Cardiac muscle cell (in vitro differentiated cells and primary cell): Measurements from ENCODE around the gene DAO. TPM values are rescaled to one million over a fixed set of nuclear protein-coding genes. Genes with fewer than 3 reads are reported as not detected.
"Not testable (repeated sequence)": the region's sequence is repeated elsewhere in the genome, so short reads cannot be mapped to it uniquely, and the experiment has no call there.

Source experiments
- DNase-seq, 2 donors: peaks; one replicate each; pipeline versions ENCODE4 v3.0.0 to v3.0.0-alpha.2; 2010 to 2017; ENCODE audit warnings: low read depth in 1 of 2, low spot score in 1 of 2
- H3K27ac ChIP-seq: fragments of 200-600 bp; sonication (generic); 2 replicates; pipeline ENCODE4 v1.5.1; 2016
- H3K27me3 ChIP-seq: fragments of 200-600 bp; sonication (generic); 2 replicates; pipeline ENCODE4 v1.6.0; 2016; ENCODE audit warnings: control low read depth
- H3K36me3 ChIP-seq: fragments of 200-600 bp; sonication (generic); 2 replicates; pipeline ENCODE4 v1.5.1; 2016; ENCODE audit warnings: control low read depth
- H3K4me1 ChIP-seq: fragments of 200-600 bp; sonication (generic); 2 replicates; pipeline ENCODE4 v1.8.1; 2017; ENCODE audit warnings: low read depth, mild to moderate bottlenecking, mixed run types
- H3K4me3 ChIP-seq: fragments of 200-600 bp; sonication (generic); 2 replicates; pipeline ENCODE4 v1.5.1; 2016; ENCODE audit warnings: mild to moderate bottlenecking
- H3K9me3 ChIP-seq: fragments of 200-600 bp; sonication (generic); 2 replicates; pipeline ENCODE4 v1.5.1; 2017; ENCODE audit warnings: low read depth, mild to moderate bottlenecking, control low read depth
- polyA plus RNA-seq: library from polyadenylated mRNA; unstranded; fragments of >200 nt; fragmentation: Nextera tagmentation; extraction: Ambion mirVana; gene quantifications from 2 replicates; pipeline ENCODE4 v1.2.1, GENCODE V29; 2016
- total RNA-seq: library from RNA; depleted of rRNA; stranded (reverse); fragments of >200 nt; gene quantifications from 2 replicates; pipeline ENCODE4 v1.2.3, GENCODE V29; 2016
- TF ChIP-seq, protein P1 (sequence below): IDR thresholded peaks from 2 replicates; pipeline ENCODE4 v1.5.1; 2012; ENCODE audit warnings: low read depth, mild to moderate bottlenecking, low read length

DAO gene
- total and polyA plus RNA-seq, 2 experiments from 2014 or later = not detected

DNA sequence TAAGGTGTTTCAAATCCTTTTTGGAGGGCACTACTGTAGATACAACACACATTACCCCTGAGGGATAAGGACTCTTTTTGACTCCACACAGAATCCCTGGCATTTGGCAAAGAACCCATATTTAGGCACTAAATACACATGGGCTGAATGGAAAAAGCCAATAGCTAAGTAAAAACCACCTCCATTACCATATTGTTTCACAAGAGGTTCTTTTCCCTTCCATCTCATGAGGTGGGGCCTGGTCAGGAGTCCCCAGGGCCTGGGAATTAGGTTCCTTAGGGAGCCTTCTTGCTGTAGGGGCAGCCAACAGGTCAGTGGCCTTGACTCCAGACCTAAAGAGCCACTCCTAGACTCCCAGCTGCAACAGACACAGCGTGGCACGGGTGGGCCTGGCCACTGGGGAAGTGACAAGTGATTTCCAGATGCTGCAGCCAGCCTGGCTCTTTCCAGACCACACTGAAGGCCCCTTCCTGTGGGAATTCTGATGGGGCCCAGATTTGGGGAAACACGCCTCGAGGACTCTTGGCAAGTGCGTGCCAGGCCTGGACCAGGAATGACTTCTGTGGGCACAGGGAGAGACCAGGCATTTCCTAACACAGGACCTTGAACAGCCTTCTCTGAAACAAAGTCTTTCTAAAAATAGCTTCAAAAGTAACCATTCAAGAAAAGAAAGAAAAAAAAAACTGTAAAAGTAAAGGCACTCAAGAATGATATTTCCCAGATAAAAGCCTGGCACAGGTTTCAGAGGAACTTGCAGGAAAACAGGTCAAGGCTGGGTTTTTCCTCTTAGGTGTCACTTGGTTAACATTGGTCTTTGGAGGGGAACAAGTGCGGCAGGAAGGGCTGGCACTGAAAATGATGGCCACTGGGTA lies 40.6 kb upstream of the DAO start:
- TF ChIP-seq, protein P1, sequence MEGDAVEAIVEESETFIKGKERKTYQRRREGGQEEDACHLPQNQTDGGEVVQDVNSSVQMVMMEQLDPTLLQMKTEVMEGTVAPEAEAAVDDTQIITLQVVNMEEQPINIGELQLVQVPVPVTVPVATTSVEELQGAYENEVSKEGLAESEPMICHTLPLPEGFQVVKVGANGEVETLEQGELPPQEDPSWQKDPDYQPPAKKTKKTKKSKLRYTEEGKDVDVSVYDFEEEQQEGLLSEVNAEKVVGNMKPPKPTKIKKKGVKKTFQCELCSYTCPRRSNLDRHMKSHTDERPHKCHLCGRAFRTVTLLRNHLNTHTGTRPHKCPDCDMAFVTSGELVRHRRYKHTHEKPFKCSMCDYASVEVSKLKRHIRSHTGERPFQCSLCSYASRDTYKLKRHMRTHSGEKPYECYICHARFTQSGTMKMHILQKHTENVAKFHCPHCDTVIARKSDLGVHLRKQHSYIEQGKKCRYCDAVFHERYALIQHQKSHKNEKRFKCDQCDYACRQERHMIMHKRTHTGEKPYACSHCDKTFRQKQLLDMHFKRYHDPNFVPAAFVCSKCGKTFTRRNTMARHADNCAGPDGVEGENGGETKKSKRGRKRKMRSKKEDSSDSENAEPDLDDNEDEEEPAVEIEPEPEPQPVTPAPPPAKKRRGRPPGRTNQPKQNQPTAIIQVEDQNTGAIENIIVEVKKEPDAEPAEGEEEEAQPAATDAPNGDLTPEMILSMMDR = no peak
- no peak overlapping the region for H3K4me3 ChIP-seq
- no peaks in the 10 kb centered on the region for H3K9me3 ChIP-seq
- H3K36me3 ChIP-seq = no peaks in the 10 kb centered on the region
- no peaks in the 10 kb centered on the region for H3K27me3 ChIP-seq
- peak in 1 of 2 donors; percentile 73 for DNase-seq
- H3K27ac ChIP-seq = peak overlapping the region; percentile 90
- H3K4me1 ChIP-seq = peaks cover 30% of the 10 kb centered on the region

DNA sequence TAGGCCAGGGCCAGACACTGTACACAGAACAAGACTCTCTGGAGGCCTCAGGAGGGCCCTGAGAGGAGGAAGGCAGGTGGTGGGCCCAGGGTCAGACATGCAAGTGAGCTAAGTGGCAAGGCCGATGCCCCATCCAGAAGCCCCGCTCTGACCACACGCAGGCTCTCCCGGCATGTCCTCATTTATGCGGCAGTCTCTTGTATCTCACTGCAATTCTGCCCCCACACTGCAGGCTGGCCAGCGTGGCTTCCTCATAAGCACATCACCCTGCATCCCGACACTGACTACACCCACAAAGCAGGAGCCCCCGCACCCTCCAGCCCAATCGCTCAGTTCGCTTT lies 40.0 kb upstream of the DAO start:
- Histone ChIP-seq H3K4me1 (peaks cover 30% of the 10 kb centered on the region), H3K27me3 (no peaks in the 10 kb centered on the region), H3K27ac (peak overlapping the region; percentile 90), H3K4me3 (no peak overlapping the region), H3K36me3 (no peaks in the 10 kb centered on the region), H3K9me3 (no peaks in the 10 kb centered on the region)
- no peak for DNase-seq
- TF ChIP-seq, protein P1 = no peak

DNA sequence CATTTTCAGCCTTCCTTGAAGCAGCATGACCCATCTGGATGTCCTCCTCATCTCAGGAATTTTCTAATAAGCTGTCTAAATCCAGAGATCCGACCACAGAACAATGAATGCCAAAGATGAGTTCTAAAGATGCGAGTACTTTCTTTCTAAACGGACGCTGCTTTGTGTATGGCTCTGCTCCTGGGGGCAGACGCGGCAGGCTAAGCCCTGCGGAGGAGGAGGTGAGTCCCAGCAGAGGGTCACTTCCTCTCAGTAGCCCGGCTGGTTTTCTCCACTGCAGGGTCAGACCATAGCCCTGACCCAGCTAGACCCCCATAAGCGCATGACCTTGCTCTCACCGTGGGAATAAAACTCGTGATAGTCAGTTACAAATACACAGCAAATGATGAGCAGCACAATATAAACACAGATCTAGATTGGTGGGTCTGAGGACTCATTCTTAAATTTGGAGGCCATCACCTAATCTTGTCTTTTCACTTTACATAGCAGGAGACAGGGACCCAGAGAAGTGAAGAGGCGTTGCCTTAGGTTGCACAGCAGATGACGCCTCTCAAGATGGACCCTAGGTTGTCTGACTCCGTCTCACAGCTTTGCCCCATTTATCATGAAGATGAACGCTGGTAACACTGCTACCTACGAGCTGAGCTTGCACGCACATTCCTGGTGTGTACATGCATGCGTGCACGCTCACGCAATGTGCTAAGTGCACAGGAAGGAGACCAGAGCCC lies 39.1 kb upstream of the DAO start:
- TF ChIP-seq, protein P1 = no peak
- no peak overlapping the region for H3K4me3 ChIP-seq
- no peaks in the 10 kb centered on the region for H3K27me3 ChIP-seq
- H3K27ac ChIP-seq = peak overlapping the region; percentile 90
- no peak for DNase-seq
- H3K36me3 ChIP-seq = no peaks in the 10 kb centered on the region
- peaks cover 30% of the 10 kb centered on the region for H3K4me1 ChIP-seq
- no peaks in the 10 kb centered on the region for H3K9me3 ChIP-seq

DNA sequence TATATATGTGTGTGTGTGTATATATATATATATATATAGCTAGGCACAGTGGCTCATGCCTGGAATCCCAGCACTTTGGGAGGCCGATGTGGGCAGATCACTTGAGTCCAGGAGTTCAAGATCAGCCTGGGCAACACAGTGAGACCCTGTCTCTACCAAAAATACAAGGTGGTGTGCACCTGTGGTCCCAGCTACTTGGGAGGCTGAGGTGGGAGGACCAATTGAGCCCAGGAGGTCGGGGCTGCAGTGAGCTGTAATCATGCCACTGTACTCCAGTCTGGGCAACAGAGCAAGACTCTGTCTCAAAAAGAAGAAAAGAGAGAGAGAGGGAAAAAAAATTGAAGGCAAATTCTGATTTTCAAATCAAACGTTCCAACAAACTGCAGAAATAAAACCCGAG lies 38.1 kb upstream of the DAO start:
- not testable (repeated sequence) for H3K27ac ChIP-seq

DNA sequence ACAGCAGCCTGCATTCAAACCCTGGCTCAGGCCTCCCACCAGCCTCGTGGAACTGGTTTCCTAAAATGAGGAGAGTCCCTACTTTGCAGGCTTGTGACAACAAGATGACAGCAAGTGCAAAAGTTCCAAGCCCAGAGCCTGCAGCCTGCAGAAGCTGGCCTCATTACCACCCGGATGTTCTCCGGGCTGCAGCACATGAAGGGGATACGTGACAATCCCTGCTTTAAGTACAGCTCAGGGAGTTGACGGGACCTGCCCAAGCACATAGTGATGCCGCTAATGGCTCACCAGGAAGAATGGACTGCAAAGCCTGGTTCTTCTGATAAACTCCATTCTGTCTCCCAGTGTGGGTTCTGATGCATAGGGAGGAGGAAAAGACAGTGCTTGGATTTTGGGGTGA lies 37.5 kb upstream of the DAO start:
- Histone ChIP-seq H3K9me3 (no peaks in the 10 kb centered on the region), H3K27ac (peak overlapping the region; percentile 45), H3K27me3 (no peaks in the 10 kb centered on the region), H3K4me3 (no peak overlapping the region), H3K4me1 (peaks cover 30% of the 10 kb centered on the region), H3K36me3 (peaks cover 4% of the 10 kb centered on the region)
- TF ChIP-seq, protein P1 = no peak
- no peak for DNase-seq

More for the DNA sequence above, 38.1 kb upstream of the DAO start:
- not testable (repeated sequence) for H3K27me3 ChIP-seq, H3K36me3 ChIP-seq, H3K9me3 ChIP-seq, H3K4me3 ChIP-seq, DNase-seq
- peaks cover 30% of the 10 kb centered on the region for H3K4me1 ChIP-seq

DNA sequence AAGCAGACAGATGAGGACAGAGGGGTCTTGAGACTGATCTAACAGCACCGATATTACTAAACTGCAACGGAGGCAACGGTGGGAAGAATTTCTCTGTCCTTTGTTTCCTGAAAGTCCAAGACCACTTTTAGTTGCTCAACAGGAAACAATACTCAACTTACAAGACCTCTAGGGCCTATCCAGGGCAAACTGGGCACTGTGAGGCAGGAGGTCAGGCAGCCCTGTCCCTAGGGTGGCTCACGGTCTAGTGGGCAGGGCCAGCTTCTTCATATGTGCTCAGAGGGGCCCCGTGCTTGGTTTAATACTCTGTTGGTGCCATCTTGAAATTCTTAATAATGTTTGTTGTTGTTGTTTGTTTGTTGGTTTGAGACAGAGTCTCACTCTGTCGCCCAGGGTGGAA lies 36.7 kb upstream of the DAO start:
- Histone ChIP-seq H3K27ac (peak overlapping the region; percentile 45), H3K36me3 (peaks cover 10% of the 10 kb centered on the region), H3K4me1 (peaks cover 24% of the 10 kb centered on the region), H3K9me3 (no peaks in the 10 kb centered on the region), H3K4me3 (no peak overlapping the region), H3K27me3 (no peaks in the 10 kb centered on the region)
- DNase-seq = no peak
- TF ChIP-seq, protein P1 = no peak
